HEK293 (cell line): ENCODE results near the gene TNFSF12.

Experiments
- CTCF ChIA-PET: fragments of 350-600 bp; formaldehyde crosslinking; extraction: SDS; loops from one replicate; lab custom pipeline; 2021; ENCODE audit warnings: antibody characterized with exemption; lab: Yijun Ruan, JAX
- POLR2A ChIA-PET: fragments of 300-600 bp; formaldehyde crosslinking; extraction: SDS; loops from one replicate; lab custom pipeline; 2020; ENCODE audit warnings: antibody characterized with exemption, inconsistent platforms; lab: Yijun Ruan, JAX
- H3K27ac ChIP-seq: fragments of 200-500 bp; sonication (Bioruptor generic); 2 replicates; pipeline ENCODE4 v1.5.1; 2014; ENCODE audit warnings: low read depth, low read length, control low read depth, inconsistent platforms; ENCODE audit errors: extremely low read depth
- H3K36me3 ChIP-seq, 2 experiments: fragments of 200-500 bp in 1 of 2; sonication (Bioruptor generic) in 1 of 2; 1 replicate in 1 of 2; 2 replicates in 1 of 2; pipeline ENCODE4 v1.5.1; 2014 to 2017; ENCODE audit warnings: inconsistent platforms in 2 of 2, low read length in 2 of 2; ENCODE audit not compliant: control insufficient read depth in 2 of 2, insufficient read depth in 1 of 2
- H3K4me1 ChIP-seq: fragments of 200-500 bp; sonication (Bioruptor generic); 2 replicates; pipeline ENCODE4 v1.5.1; 2014; ENCODE audit warnings: mild to moderate bottlenecking, low read length, inconsistent platforms; ENCODE audit not compliant: control insufficient read depth, insufficient read depth
- H3K4me3 ChIP-seq: 2 replicates; pipeline ENCODE4 v1.5.1; 2011; ENCODE audit warnings: low read depth, mild to moderate bottlenecking, control low read depth, low read length, moderate library complexity
- H3K9me3 ChIP-seq: fragments of 200-500 bp; sonication (Bioruptor generic); 2 replicates; pipeline ENCODE4 v1.5.1; 2014; ENCODE audit warnings: low read depth, low read length, inconsistent platforms; ENCODE audit not compliant: control insufficient read depth, insufficient read depth
- CTCF ChIP-seq: fragments of 450-650 bp; formaldehyde crosslinking; IDR thresholded peaks from 2 replicates; pipeline ENCODE4 v1.5.1; 2016; ENCODE audit warnings: missing biosample characterization, missing genetic modification characterization
- GLIS1 ChIP-seq: fragments of 450-650 bp; formaldehyde crosslinking; IDR thresholded peaks from 2 replicates; pipeline ENCODE4 v1.5.1; 2016; ENCODE audit warnings: missing biosample characterization, missing genetic modification characterization
- GLIS2 ChIP-seq: fragments of 450-650 bp; formaldehyde crosslinking; IDR thresholded peaks from 2 replicates; pipeline ENCODE4 v1.5.1; 2016; ENCODE audit warnings: missing biosample characterization, missing genetic modification characterization
- KLF1 ChIP-seq: fragments of 450-650 bp; formaldehyde crosslinking; IDR thresholded peaks from 2 replicates; pipeline ENCODE4 v1.5.1; 2016; ENCODE audit warnings: missing biosample characterization, missing genetic modification characterization
- KLF17 ChIP-seq: fragments of 450-650 bp; formaldehyde crosslinking; IDR thresholded peaks from 2 replicates; pipeline ENCODE4 v1.5.1; 2016; ENCODE audit warnings: missing biosample characterization, missing genetic modification characterization
- PATZ1 ChIP-seq: fragments of 450-650 bp; formaldehyde crosslinking; IDR thresholded peaks from 2 replicates; pipeline ENCODE4 v1.5.1; 2016; ENCODE audit warnings: missing biosample characterization, missing genetic modification characterization
- SCRT1 ChIP-seq: fragments of 450-650 bp; formaldehyde crosslinking; IDR thresholded peaks from 2 replicates; pipeline ENCODE4 v1.5.1; 2016; ENCODE audit warnings: missing biosample characterization, missing genetic modification characterization, borderline replicate concordance
- SP7 ChIP-seq: fragments of 450-650 bp; formaldehyde crosslinking; IDR thresholded peaks from 2 replicates; pipeline ENCODE4 v1.5.1; 2016; ENCODE audit warnings: missing biosample characterization, missing genetic modification characterization
- ZBTB1 ChIP-seq: fragments of 450-650 bp; formaldehyde crosslinking; IDR thresholded peaks from 2 replicates; pipeline ENCODE4 v1.5.1; 2016; ENCODE audit warnings: missing biosample characterization, missing genetic modification characterization
- ZBTB11 ChIP-seq: fragments of 450-650 bp; formaldehyde crosslinking; conservative IDR thresholded peaks from 2 replicates; pipeline ENCODE4 v1.5.1; 2016; ENCODE audit warnings: low read depth, missing biosample characterization, missing genetic modification characterization
- ZBTB26 ChIP-seq: fragments of 450-650 bp; formaldehyde crosslinking; optimal IDR thresholded peaks from 2 replicates; pipeline ENCODE3; 2016; ENCODE audit warnings: missing biosample characterization, mild to moderate bottlenecking, missing genetic modification characterization
- ZBTB49 ChIP-seq: fragments of 450-650 bp; formaldehyde crosslinking; IDR thresholded peaks from 2 replicates; pipeline ENCODE4 v1.5.1; 2016; ENCODE audit warnings: missing biosample characterization, missing genetic modification characterization, low read depth
- ZBTB8A ChIP-seq: fragments of 450-650 bp; formaldehyde crosslinking; IDR thresholded peaks from 2 replicates; pipeline ENCODE4 v1.5.1; 2016; ENCODE audit warnings: missing biosample characterization, missing genetic modification characterization
- ZNF138 ChIP-seq: fragments of 450-650 bp; formaldehyde crosslinking; IDR thresholded peaks from 2 replicates; pipeline ENCODE4 v1.5.1; 2016; ENCODE audit warnings: missing biosample characterization, missing genetic modification characterization, borderline replicate concordance
- ZNF239 ChIP-seq: fragments of 450-650 bp; formaldehyde crosslinking; IDR thresholded peaks from 2 replicates; pipeline ENCODE4 v1.5.1; 2016; ENCODE audit warnings: missing biosample characterization, missing genetic modification characterization
- ZNF324 ChIP-seq: fragments of 450-650 bp; formaldehyde crosslinking; IDR thresholded peaks from 2 replicates; pipeline ENCODE4 v1.5.1; 2016; ENCODE audit warnings: missing biosample characterization, missing genetic modification characterization
- ZNF335 ChIP-seq: fragments of 450-650 bp; formaldehyde crosslinking; conservative IDR thresholded peaks from 2 replicates; pipeline ENCODE4 v1.5.1; 2016; ENCODE audit warnings: missing biosample characterization, missing genetic modification characterization
- ZNF341 ChIP-seq: fragments of 450-650 bp; formaldehyde crosslinking; IDR thresholded peaks from 2 replicates; pipeline ENCODE4; 2016; ENCODE audit warnings: low read depth, missing biosample characterization, missing genetic modification characterization
- ZNF37A ChIP-seq: fragments of 450-650 bp; IDR thresholded peaks from 2 replicates; pipeline ENCODE4 v1.5.1; 2018; ENCODE audit warnings: missing biosample characterization, missing genetic modification characterization
- ZNF449 ChIP-seq: fragments of 450-650 bp; formaldehyde crosslinking; IDR thresholded peaks from 2 replicates; pipeline ENCODE4 v1.5.1; 2017; ENCODE audit warnings: missing biosample characterization, mild to moderate bottlenecking, missing genetic modification characterization, moderate library complexity
- ZNF561 ChIP-seq: fragments of 450-650 bp; IDR thresholded peaks from 2 replicates; pipeline ENCODE4 v1.5.1; 2018; ENCODE audit warnings: missing biosample characterization, missing genetic modification characterization, borderline replicate concordance

The TNFSF12 gene

GRCh38 chr17:7548585-7549400 lies at the start of gene TNFSF12:
Gene TNFSF12 (plus strand): TSS chr17:7549058. CDS start chr17:7549154, 96 bp downstream.
- peak within 1 kb of the TSS; percentile 52 for H3K4me3 ChIP-seq
- TF ChIP-seq ZNF561 (tag by site-specific recombination), result peak; percentile 49; the same call in 1 of the 2 replicates
- TF ChIP-seq ZNF335 (tag by site-specific recombination), result peak; percentile 69
- no peak for TF ChIP-seq ZNF37A (tag by site-specific recombination)
- TF ChIP-seq ZNF324, result no peak
- TF ChIP-seq ZBTB8A (tag by site-specific recombination), result peak; percentile 94
- TF ChIP-seq PATZ1 (tag by site-specific recombination), result peak; percentile 35; the same call in 1 of the 2 replicates
- TF ChIP-seq ZNF239 (tag by site-specific recombination), result no peak
- TF ChIP-seq KLF17 (tag by site-specific recombination), result peak; percentile 47; the same call in 1 of the 2 replicates
- no peak for TF ChIP-seq ZNF138 (tag by site-specific recombination)
- TF ChIP-seq ZBTB11 (tag by site-specific recombination), result peak; percentile 33; the same call in 1 of the 2 replicates
- no peak for TF ChIP-seq SCRT1
- TF ChIP-seq GLIS2 (tag by site-specific recombination), result 0 out of 2 replicates have a peak, but pooled peaks have one; percentile 20
- TF ChIP-seq ZBTB49 (tag by site-specific recombination), result no peak
- TF ChIP-seq GLIS1, result peak; percentile 47; the same call in 1 of the 2 replicates
- TF ChIP-seq ZNF341 (tag by site-specific recombination), result peak; percentile 18; the same call in 1 of the 2 replicates
- TF ChIP-seq CTCF (tag by site-specific recombination), result peak; percentile 58; the same call in 1 of the 2 replicates
- peak; percentile 69 for TF ChIP-seq ZBTB26
- 0 out of 2 replicates have a peak, but pooled peaks have one; percentile 26 for TF ChIP-seq SP7
- TF ChIP-seq ZBTB1 (tag by site-specific recombination), result 0 out of 2 replicates have a peak, but pooled peaks have one; percentile 33
- TF ChIP-seq KLF1 (tag by site-specific recombination), result peak; percentile 63; the same call in 1 of the 2 replicates
- TF ChIP-seq ZNF449, result peak; percentile 42
- TF ChIP-seq, all 188 proteins: peak for 15
- POLR2A ChIA-PET, result interaction anchor here (1.1 kb wide), 1 partner anchor 11 kb away, joined by 6 read pairs; no protein-coding TSS in a partner anchor

More at GRCh38 chr17:7548585-7549400, at the start of gene TNFSF12:
- no peak within 1 kb of the TSS; the same call in 1 of the 2 replicates for H3K27ac ChIP-seq
- H3K9me3 ChIP-seq, result no peaks in the 10 kb centered on the region
- peaks cover 3% of the 10 kb centered on the region; the same call in 1 of the 2 replicates for H3K4me1 ChIP-seq
- CTCF ChIA-PET, result interaction anchor here (0.6 to 6.2 kb wide), 4 partner anchors 12 to 1959 kb away, joined by 3 to 60 read pairs (median 4); partner anchors contain the start of genes SENP3 and TMEM95
- H3K36me3 ChIP-seq, result no peaks in the 10 kb centered on the region
